DOHH2 (cell line): ENCODE measurements around the gene LDLRAD4.

Experiments used
- H3F3A ChIP-seq: fragments of 200-600 bp; sonication (generic), shearing (Covaris generic); 2 replicates; pipeline ENCODE4 v1.6.0; 2016; ENCODE audit warnings: antibody characterized with exemption, mild to moderate bottlenecking; ENCODE audit not compliant: control insufficient read depth, insufficient read depth
- H3K27ac ChIP-seq: fragments of 200-600 bp; sonication (generic); 2 replicates; pipeline ENCODE4 v1.5.1; 2014; ENCODE audit warnings: low read depth, mild to moderate bottlenecking, low read length, moderate library complexity
- H3K27me3 ChIP-seq: fragments of 200-600 bp; sonication (generic); 2 replicates; pipeline ENCODE4 v1.6.1; 2014; ENCODE audit warnings: mild to moderate bottlenecking, low read length, mixed read lengths; ENCODE audit not compliant: control insufficient read depth
- H3K36me3 ChIP-seq: fragments of 200-600 bp; sonication (generic); 2 replicates; pipeline ENCODE4 v1.6.1; 2014; ENCODE audit warnings: mild to moderate bottlenecking, low read length, moderate library complexity, mixed read lengths; ENCODE audit not compliant: control insufficient read depth
- H3K4me1 ChIP-seq: fragments of 200-600 bp; sonication (generic); 2 replicates; pipeline ENCODE4 v1.6.1; 2014; ENCODE audit warnings: mild to moderate bottlenecking, low read length, mixed read lengths; ENCODE audit not compliant: control insufficient read depth
- H3K4me2 ChIP-seq: fragments of 200-600 bp; sonication (generic); 2 replicates; pipeline ENCODE4 v1.6.0; 2014; ENCODE audit warnings: mild to moderate bottlenecking, low read length, moderate library complexity
- H3K4me3 ChIP-seq: fragments of 200-600 bp; sonication (generic); 2 replicates; pipeline ENCODE4 v1.5.1; 2014; ENCODE audit warnings: mild to moderate bottlenecking, low read length, mixed read lengths
- H3K79me2 ChIP-seq: fragments of 200-600 bp; sonication (generic); 2 replicates; pipeline ENCODE4 v1.6.1; 2014; ENCODE audit warnings: mild to moderate bottlenecking, low read length, mixed read lengths; ENCODE audit not compliant: control insufficient read depth
- H3K9me2 ChIP-seq: fragments of 200-600 bp; sonication (generic); replicated peaks from 2 replicates; pipeline ENCODE4 v1.6.1; 2014; ENCODE audit warnings: mild to moderate bottlenecking, low read length, mixed read lengths; ENCODE audit not compliant: control insufficient read depth
- H3K9me3 ChIP-seq: fragments of 200-600 bp; sonication (generic); 2 replicates; pipeline ENCODE4 v1.6.1; 2014; ENCODE audit warnings: antibody characterized with exemption, low read length, mixed read lengths; ENCODE audit not compliant: control insufficient read depth, insufficient read depth
- H4K20me1 ChIP-seq: fragments of 200-600 bp; sonication (generic); 2 replicates; pipeline ENCODE4 v1.6.0; 2014; ENCODE audit warnings: low read depth, mild to moderate bottlenecking, antibody characterized with exemption, low read length, moderate library complexity; ENCODE audit not compliant: control insufficient read depth, insufficient read depth
- EZH2phosphoT487 ChIP-seq: fragments of 200-600 bp; sonication (generic); IDR thresholded peaks from 2 replicates; pipeline ENCODE4 v1.6.1; 2017; ENCODE audit warnings: borderline replicate concordance, mild to moderate bottlenecking, antibody characterized with exemption, low read length, moderate library complexity, mixed read lengths
- TF ChIP-seq, protein P1 (sequence below): fragments of 200-600 bp; sonication (generic); IDR thresholded peaks from one replicate; pipeline ENCODE4 v1.5.1; 2014; ENCODE audit warnings: antibody characterized with exemption, mild to moderate bottlenecking, low read depth, low read length; ENCODE audit not compliant: poor library complexity, severe bottlenecking

LDLRAD4 gene

DNA sequence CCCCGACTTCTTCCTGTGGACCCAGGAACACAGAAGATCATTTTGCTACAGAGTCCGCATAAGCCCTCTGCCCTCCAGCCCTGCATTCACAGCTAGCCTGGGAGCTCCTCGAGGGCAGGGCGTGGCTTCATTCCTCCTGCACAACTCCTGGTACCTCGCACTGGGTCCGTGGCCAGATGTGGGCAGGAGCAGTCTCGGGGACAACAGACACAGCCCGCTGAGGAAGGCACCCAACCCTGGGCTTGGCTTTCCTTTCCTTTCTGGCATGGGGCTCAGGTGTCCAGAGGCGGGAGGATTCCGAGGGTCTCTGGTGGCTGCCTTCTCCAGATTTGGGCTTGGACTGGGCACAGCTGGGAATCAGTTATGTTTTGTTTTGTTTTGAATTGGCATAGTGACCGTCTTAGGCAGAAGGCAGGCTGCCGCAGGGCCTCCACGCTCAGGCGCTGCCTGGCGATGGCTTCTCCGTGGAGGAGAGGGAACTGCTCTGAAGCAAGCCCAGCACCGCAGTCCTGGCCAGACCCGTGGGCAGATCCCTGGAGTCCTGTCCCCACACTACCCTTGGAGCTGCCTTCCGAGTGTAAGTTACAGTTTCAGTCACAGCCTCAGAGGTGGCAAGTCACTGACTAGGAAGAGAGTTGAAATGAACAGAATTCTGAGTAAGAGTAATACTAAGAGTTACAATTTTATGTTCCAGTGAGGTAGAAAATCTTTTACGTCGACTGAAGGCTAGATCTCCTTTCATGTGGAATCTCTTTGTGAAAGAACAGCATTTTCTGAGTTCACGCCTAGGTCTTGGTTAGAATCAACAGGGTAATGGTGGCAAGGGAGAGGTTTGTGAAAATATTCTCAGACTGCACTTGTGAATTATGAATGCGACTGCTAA, 47.9 kb downstream of the LDLRAD4 start:
- Histone ChIP-seq H3K79me2 (no peaks in the 10 kb centered on the region), H4K20me1 (no peaks in the 10 kb centered on the region)
- TF ChIP-seq EZH2phosphoT487 = no peak
- TF ChIP-seq, protein P1, sequence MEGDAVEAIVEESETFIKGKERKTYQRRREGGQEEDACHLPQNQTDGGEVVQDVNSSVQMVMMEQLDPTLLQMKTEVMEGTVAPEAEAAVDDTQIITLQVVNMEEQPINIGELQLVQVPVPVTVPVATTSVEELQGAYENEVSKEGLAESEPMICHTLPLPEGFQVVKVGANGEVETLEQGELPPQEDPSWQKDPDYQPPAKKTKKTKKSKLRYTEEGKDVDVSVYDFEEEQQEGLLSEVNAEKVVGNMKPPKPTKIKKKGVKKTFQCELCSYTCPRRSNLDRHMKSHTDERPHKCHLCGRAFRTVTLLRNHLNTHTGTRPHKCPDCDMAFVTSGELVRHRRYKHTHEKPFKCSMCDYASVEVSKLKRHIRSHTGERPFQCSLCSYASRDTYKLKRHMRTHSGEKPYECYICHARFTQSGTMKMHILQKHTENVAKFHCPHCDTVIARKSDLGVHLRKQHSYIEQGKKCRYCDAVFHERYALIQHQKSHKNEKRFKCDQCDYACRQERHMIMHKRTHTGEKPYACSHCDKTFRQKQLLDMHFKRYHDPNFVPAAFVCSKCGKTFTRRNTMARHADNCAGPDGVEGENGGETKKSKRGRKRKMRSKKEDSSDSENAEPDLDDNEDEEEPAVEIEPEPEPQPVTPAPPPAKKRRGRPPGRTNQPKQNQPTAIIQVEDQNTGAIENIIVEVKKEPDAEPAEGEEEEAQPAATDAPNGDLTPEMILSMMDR = no peak

GRCh38 chr18:13267431-13267873, 48.9 kb downstream of the LDLRAD4 start:
- H3F3A ChIP-seq = no peaks in the 10 kb centered on the region
- H4K20me1 ChIP-seq = no peaks in the 10 kb centered on the region
- H3K79me2 ChIP-seq = no peaks in the 10 kb centered on the region
- TF ChIP-seq EZH2phosphoT487 = no peak
- TF ChIP-seq, protein P1 = no peak
- no peaks in the 10 kb centered on the region for H3K27me3 ChIP-seq
- no peak overlapping the region for H3K4me3 ChIP-seq
- H3K27ac ChIP-seq = no peak overlapping the region
- no peaks in the 10 kb centered on the region for H3K9me2 ChIP-seq
- H3K36me3 ChIP-seq = no peaks in the 10 kb centered on the region
- no peak overlapping the region for H3K4me2 ChIP-seq
- H3K9me3 ChIP-seq = no peaks in the 10 kb centered on the region
- no peaks in the 10 kb centered on the region for H3K4me1 ChIP-seq

More for the DNA sequence above, 47.9 kb downstream of the LDLRAD4 start:
- Histone ChIP-seq H3F3A (no peaks in the 10 kb centered on the region), H3K9me2 (no peaks in the 10 kb centered on the region), H3K27me3 (no peaks in the 10 kb centered on the region), H3K9me3 (no peaks in the 10 kb centered on the region), H3K4me1 (no peaks in the 10 kb centered on the region), H3K4me3 (no peak overlapping the region), H3K27ac (no peak overlapping the region), H3K36me3 (no peaks in the 10 kb centered on the region), H3K4me2 (no peak overlapping the region)

DNA sequence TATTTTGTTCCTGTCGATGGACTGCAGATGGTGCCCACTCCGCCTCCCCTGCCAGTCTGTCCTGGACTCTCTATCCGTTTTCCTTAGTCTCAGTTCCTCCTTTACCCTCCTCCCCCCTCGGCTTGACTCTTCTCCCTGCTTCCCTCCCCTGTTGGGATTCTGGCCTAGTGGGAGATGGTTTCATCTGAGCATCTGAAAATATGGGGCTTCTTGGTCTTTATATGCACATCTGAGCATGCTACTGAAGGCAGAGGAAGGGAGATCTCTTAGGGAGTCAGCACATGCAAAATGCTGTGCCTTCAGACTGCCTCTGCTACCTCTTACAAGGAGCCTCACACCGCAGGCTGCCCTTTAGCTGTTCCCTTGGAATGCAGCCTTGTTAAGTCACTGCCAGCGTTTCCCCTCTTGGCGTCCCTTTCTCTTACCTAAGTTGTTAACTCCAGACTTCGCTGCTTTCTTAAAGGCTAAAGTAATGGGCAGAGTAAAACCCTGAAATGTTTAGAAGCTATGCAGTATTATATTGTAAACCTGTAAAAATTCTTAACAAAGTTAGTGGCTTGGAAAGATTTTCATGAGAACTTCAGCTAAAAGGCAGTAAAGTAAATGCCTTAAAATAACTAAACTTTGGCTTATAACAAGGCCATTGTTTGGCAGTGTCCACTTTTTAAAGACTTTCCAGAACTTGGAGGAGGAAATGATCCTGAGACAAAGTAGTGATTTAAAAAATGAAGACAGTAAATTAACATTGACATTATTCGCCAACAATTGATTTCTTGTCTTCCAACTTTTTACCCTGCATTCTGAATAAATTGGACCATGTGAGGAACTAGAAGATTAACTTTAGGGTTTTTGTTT, 49.8 kb downstream of the LDLRAD4 start:
- H3K9me3 ChIP-seq = no peaks in the 10 kb centered on the region
- H3K27ac ChIP-seq = no peak overlapping the region
- H3K36me3 ChIP-seq = no peaks in the 10 kb centered on the region

More for the DNA sequence above, 49.8 kb downstream of the LDLRAD4 start:
- Histone ChIP-seq H3K79me2 (no peaks in the 10 kb centered on the region), H3K4me2 (no peak overlapping the region), H3F3A (no peaks in the 10 kb centered on the region), H3K4me1 (no peaks in the 10 kb centered on the region), H3K9me2 (no peaks in the 10 kb centered on the region), H4K20me1 (no peaks in the 10 kb centered on the region), H3K27me3 (no peaks in the 10 kb centered on the region), H3K4me3 (no peak overlapping the region)
- no peak for TF ChIP-seq EZH2phosphoT487
- TF ChIP-seq, protein P1 = no peak
